NB4 (cell line): ENCODE results near the gene PPP2R5C.
A peak's percentile ranks its signal among the peaks of the same experiment; 100 is the strongest.

Experiments
- DNase-seq: peaks from one replicate; pipeline ENCODE4 v3.0.0; 2010; ENCODE audit warnings: low read depth
- H3K4me3 ChIP-seq: one replicate; pipeline ENCODE4 v1.5.1; 2011; ENCODE audit warnings: mild to moderate bottlenecking, low read depth, low read length, moderate library complexity
- CTCF ChIP-seq: IDR thresholded peaks from one replicate; pipeline ENCODE4 v1.5.1; 2012; ENCODE audit warnings: low read depth, low read length
- MAX ChIP-seq: IDR thresholded peaks from 2 replicates; pipeline ENCODE4 v1.6.1; 2011; ENCODE audit warnings: low read depth, low read length
- MYC ChIP-seq: IDR thresholded peaks from 2 replicates; pipeline ENCODE4 v1.6.1; 2011; ENCODE audit warnings: low read depth, low read length
- POLR2A ChIP-seq: IDR thresholded peaks from 2 replicates; pipeline ENCODE4 v1.6.1; 2011; ENCODE audit warnings: mild to moderate bottlenecking; ENCODE audit not compliant: insufficient read length; ENCODE audit errors: extremely low read depth

The PPP2R5C gene

GRCh38 chr14:101877766-101878165, 116.3 kb downstream of the PPP2R5C start:
- TF ChIP-seq POLR2A (no peak), MAX (no peak), MYC (no peak), CTCF (no peak)
- H3K4me3 ChIP-seq = no peak overlapping the region
- no peak for DNase-seq

- TF ChIP-seq MAX (no peak), MYC (no peak), CTCF (no peak)
- DNase-seq = no peak
- H3K4me3 ChIP-seq = no peak overlapping the region
Measured at GRCh38 chr14:101878211-101878821, 116.8 kb downstream of the PPP2R5C start.

DNA sequence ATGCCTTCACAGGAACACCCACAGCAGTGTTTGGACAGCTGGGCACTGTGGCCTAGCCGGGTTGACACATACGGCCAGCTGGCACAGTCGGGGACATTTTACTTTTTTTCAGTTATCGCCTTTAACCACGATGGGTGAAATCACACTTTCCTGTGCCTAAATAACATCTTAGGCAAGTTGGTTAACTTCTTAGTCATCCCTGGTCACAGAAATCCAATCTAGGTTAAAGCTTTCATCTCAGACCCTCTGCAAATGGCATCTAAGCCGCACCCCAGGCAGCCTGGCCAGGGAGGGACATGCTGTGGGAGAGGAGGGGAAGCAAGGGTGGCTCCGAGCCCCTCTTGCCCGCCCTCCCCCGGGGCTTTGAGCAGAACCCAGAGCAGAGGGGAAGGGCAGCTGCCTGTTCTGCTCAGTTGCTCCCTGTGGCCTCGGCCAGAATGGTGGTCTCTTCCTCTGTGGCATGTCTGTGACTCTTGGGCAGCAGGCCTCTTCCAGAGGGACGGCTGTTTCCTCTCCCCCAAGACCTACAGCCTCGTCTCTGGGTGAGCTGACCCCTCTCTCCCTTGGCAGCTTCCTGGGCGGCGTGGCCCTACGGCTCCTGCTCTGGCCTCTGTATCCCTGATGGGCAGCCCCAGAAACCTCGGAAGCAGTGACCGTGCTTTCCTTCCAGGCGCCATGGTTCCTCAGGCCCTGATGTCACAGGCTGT, 117.5 kb downstream of the PPP2R5C start:
- TF ChIP-seq POLR2A (no peak), MAX (no peak), CTCF (no peak), MYC (no peak)
- H3K4me3 ChIP-seq = no peak overlapping the region
- DNase-seq = peak; percentile 53

DNA sequence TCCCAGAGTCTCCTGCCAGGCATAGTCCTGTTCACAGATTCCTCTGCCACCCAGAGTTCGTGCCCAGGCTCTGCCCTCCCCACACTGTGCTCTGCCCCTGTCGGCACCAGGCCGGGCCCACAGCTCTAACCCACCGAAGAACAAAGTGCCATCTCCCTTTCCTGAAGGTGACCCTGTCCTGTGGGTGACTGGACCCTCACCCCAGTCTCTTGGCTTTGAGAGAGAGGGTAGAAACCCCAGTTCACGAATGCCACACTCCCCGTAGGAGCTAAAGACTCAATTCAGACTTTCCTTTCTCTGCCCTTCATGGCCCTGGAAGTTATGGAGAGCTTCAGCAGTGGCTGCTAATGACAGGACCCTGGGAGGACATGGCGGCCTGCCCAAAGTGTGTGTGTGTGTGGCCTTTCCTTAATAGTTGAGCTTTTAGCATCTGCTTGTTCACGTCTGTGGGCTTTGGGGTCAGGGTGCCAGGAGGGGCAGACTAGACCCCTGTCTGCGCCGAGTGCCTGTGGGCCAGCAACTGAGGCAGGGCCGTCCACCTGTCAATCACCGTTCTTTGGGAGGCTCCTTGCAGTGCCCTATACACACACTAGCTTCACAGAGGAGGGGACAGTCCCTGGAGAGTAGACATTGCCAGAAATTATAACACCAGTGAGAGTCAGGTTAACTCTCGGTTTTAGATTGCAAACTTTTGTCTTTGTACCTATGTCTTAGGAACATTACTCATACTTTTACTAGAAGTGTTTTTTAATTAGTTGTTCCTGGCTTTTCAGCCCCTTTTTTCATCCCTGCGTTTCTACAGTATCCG, 118.2 kb downstream of the PPP2R5C start:
- no peak for TF ChIP-seq POLR2A
- no peak for TF ChIP-seq MYC
- TF ChIP-seq CTCF = no peak
- no peak for TF ChIP-seq MAX
- DNase-seq = no peak
- no peak overlapping the region for H3K4me3 ChIP-seq

GRCh38 chr14:101881426-101881825, 119.9 kb downstream of the PPP2R5C start:
- TF ChIP-seq MYC (no peak), POLR2A (no peak), CTCF (no peak), MAX (no peak)
- no peak for DNase-seq
- no peak overlapping the region for H3K4me3 ChIP-seq
